BJ (cell line): ENCODE results near the gene C1orf141. TPM values are rescaled to one million over a fixed set of nuclear protein-coding genes. Genes with fewer than 3 reads are reported as not detected.
A peak's percentile ranks its signal among the peaks of the same experiment; 100 is the strongest.

Source experiments
- CTCF ChIA-PET: fragments of 350-600 bp; formaldehyde crosslinking; extraction: SDS; loops from one replicate; lab custom pipeline; 2021; ENCODE audit warnings: antibody characterized with exemption, inconsistent platforms; lab: Yijun Ruan, JAX
- POLR2A ChIA-PET: fragments of 300-600 bp; sonication (Branson Sonifier 250); formaldehyde crosslinking; extraction: SDS; loops from one replicate; lab custom pipeline; 2021; ENCODE audit warnings: antibody characterized with exemption; lab: Charles Lee
- DNase-seq: peaks from one replicate; pipeline ENCODE4 v3.0.0-alpha.2; 2011; ENCODE audit warnings: low read depth
- H3K27me3 ChIP-seq: 2 replicates; pipeline ENCODE4 v1.6.0; 2011; ENCODE audit warnings: low read length; ENCODE audit not compliant: control insufficient read depth, insufficient read depth
- H3K36me3 ChIP-seq: 2 replicates; pipeline ENCODE4 v1.5.1; 2011; ENCODE audit warnings: low read length; ENCODE audit not compliant: control insufficient read depth, insufficient read depth
- H3K4me3 ChIP-seq: 2 replicates; pipeline ENCODE4 v1.5.1; 2011; ENCODE audit warnings: low read depth, mild to moderate bottlenecking, control low read depth, low read length
- CTCF ChIP-seq: IDR thresholded peaks from 2 replicates; pipeline ENCODE4 v1.5.1; 2011; ENCODE audit warnings: low read depth, mild to moderate bottlenecking, control low read depth, inconsistent platforms, low read length, moderate library complexity; ENCODE audit not compliant: insufficient read depth
- polyA plus RNA-seq: library from polyadenylated mRNA; depleted of rRNA; stranded (reverse); fragments of >200 nt; gene quantifications from 2 replicates; pipeline ENCODE4 v1.2.3, GENCODE V29; 2011

The C1orf141 gene
- polyA plus RNA-seq, 1 experiment: not detected

- POLR2A ChIA-PET: no interaction called here
- TF ChIP-seq CTCF: no peak
These were observed 72.4 kb downstream of the C1orf141 start for GRCh38 chr1:67062412-67062811.

DNA sequence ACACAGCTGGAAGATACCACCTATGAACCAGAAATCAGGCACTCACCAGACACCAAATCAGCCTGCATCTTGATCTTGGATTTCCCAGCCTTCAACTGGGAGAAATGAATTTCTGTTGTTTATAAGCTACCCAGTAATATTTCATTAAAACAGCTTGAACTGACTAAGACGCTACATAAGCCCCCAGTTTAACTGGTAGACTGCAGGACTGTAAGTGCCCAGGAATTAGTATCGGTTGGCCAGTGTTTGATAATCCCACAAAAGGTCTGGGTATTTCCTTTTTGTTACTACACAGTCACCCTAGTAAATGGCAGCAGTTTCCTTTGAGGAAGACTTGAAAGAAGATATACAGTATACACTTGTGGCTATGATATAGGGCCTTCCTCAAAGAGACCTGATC, 73.5 kb downstream of the C1orf141 start:
- no peak for TF ChIP-seq CTCF
- ChIA-PET CTCF (interaction anchor here (1.2 to 1.5 kb wide), 2 partner anchors 66 to 88 kb away, joined by 3 to 4 read pairs; no protein-coding TSS in a partner anchor), POLR2A (no interaction called here)
- no peaks in the 10 kb centered on the region for H3K27me3 ChIP-seq
- no peak overlapping the region for H3K4me3 ChIP-seq
- DNase-seq: no peak
- no peaks in the 10 kb centered on the region for H3K36me3 ChIP-seq

More at GRCh38 chr1:67062412-67062811, 72.4 kb downstream of the C1orf141 start:
- Histone ChIP-seq H3K4me3 (no peak overlapping the region), H3K36me3 (no peaks in the 10 kb centered on the region), H3K27me3 (no peaks in the 10 kb centered on the region)
- CTCF ChIA-PET: interaction anchor here (0.7 kb wide), 1 partner anchor 11 kb away, joined by 3 read pairs; no protein-coding TSS in a partner anchor
- no peak for DNase-seq

DNA sequence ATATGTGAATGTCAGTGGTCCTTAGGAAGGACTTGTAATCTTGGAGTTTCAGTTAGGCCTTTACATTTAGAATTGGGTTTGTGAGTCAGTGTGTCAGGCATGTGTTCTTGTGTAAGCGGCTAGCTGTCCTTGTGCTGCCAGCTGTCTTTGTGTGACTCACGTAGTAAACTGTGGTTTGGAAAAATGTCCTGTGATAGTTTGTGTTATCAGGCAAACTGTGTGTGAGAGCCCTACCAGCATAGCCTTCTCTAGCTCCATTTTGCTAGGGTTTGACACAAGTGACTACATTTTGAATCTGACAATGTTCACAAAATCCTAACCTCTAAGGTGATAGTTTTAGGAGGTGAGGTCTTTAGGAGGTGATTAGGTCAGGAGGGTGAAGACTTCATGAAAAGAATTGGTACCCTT, 74.0 kb downstream of the C1orf141 start:
- Histone ChIP-seq H3K36me3 (no peaks in the 10 kb centered on the region), H3K27me3 (no peaks in the 10 kb centered on the region), H3K4me3 (no peak overlapping the region)
- POLR2A ChIA-PET: no interaction called here
- CTCF ChIA-PET: interaction anchor here (0.6 to 1.5 kb wide), 4 partner anchors 13 to 244 kb away, joined by 3 to 6 read pairs (median 4); no protein-coding TSS in a partner anchor
- TF ChIP-seq CTCF: no peak
- peak; percentile 92 for DNase-seq

- no peak for TF ChIP-seq CTCF
- POLR2A ChIA-PET: interaction anchor here (0.6 kb wide), 1 partner anchor 525 kb away, joined by 15 read pairs; the partner anchor contains the start of gene SGIP1
- CTCF ChIA-PET: no interaction called here
- H3K27me3 ChIP-seq: no peaks in the 10 kb centered on the region
- no peak for DNase-seq
- H3K36me3 ChIP-seq: no peaks in the 10 kb centered on the region
- no peak overlapping the region for H3K4me3 ChIP-seq
These were observed 75.4 kb downstream of the C1orf141 start for GRCh38 chr1:67059346-67059745.

DNA sequence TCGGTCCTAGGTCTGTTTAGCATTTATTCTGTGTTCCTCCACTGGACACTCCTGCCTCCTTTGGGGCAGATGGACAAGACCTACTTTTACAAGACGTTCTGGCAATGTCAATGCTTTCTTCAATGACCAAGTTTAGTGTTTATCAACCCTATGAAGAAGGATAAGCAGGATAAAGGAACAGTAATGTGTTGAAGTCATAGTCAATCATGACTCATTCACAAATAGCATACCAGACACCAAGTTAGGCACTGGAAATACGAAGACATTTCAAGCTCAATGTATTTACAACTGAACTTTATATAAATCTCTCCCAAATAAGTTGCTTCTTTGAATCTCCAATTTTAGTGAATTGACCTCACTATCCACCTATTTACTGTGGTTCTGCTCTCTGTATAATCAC, 76.0 kb downstream of the C1orf141 start:
- DNase-seq: no peak
- CTCF ChIA-PET: interaction anchor here (0.8 to 1.0 kb wide), 2 partner anchors 47 to 63 kb away, joined by 3 read pairs; no protein-coding TSS in a partner anchor

More for the DNA sequence above, 76.0 kb downstream of the C1orf141 start:
- TF ChIP-seq CTCF: no peak
- H3K4me3 ChIP-seq: no peak overlapping the region
- H3K27me3 ChIP-seq: no peaks in the 10 kb centered on the region
- POLR2A ChIA-PET: interaction anchor here (0.6 kb wide), 1 partner anchor 525 kb away, joined by 15 read pairs; the partner anchor contains the start of gene SGIP1
- H3K36me3 ChIP-seq: no peaks in the 10 kb centered on the region
